WTC11 (cell line): ENCODE data around the gene ESRRA.

Experiments
- CREB1 ChIP-seq: sonication (generic); formaldehyde crosslinking; IDR thresholded peaks from 2 replicates; pipeline ENCODE4 v1.8.0; 2023; ENCODE audit warnings: mild to moderate bottlenecking, missing genetic modification reagents
- CTCF ChIP-seq: fragments of 200-600 bp; IDR thresholded peaks from 2 replicates; pipeline ENCODE4 v1.8.0; 2022; ENCODE audit warnings: antibody characterized with exemption
- ELF4 ChIP-seq: sonication (generic); formaldehyde crosslinking; IDR thresholded peaks from 2 replicates; pipeline ENCODE4 v1.8.1; 2022; ENCODE audit warnings: low read depth, mild to moderate bottlenecking, moderate library complexity, missing genetic modification reagents
- JUN ChIP-seq: sonication (generic); formaldehyde crosslinking; IDR thresholded peaks from 2 replicates; pipeline ENCODE4 v1.8.0; 2023; ENCODE audit warnings: mild to moderate bottlenecking, missing genetic modification reagents
- KAT7 ChIP-seq: sonication (generic); formaldehyde crosslinking; IDR thresholded peaks from 2 replicates; pipeline ENCODE4 v1.8.1; 2023; ENCODE audit warnings: missing genetic modification reagents, mild to moderate bottlenecking, borderline replicate concordance
- NR2C2 ChIP-seq: sonication (generic); formaldehyde crosslinking; IDR thresholded peaks from 2 replicates; pipeline ENCODE4 v1.8.0; 2022; ENCODE audit warnings: mild to moderate bottlenecking, missing genetic modification reagents
- OVOL2 ChIP-seq: fragments of 250-450 bp; sonication (Bioruptor Pico); IDR thresholded peaks from 2 replicates; pipeline ENCODE4 v1.9.0; 2021; ENCODE audit warnings: mild to moderate bottlenecking, borderline replicate concordance
- ZNF263 ChIP-seq: sonication (generic); formaldehyde crosslinking; IDR thresholded peaks from 2 replicates; pipeline ENCODE4 v1.8.1; 2022; ENCODE audit warnings: low read depth, mild to moderate bottlenecking, moderate library complexity, missing genetic modification reagents
- TF ChIP-seq, protein P1 (sequence below): sonication (generic); formaldehyde crosslinking; IDR thresholded peaks from 2 replicates; pipeline ENCODE4 v1.8.1; 2023; ENCODE audit warnings: mild to moderate bottlenecking, missing genetic modification reagents, moderate library complexity
- TF ChIP-seq, protein P2 (sequence below): sonication (generic); formaldehyde crosslinking; IDR thresholded peaks from 2 replicates; pipeline ENCODE4 v1.8.0; 2022; ENCODE audit warnings: mild to moderate bottlenecking, missing genetic modification reagents

DNA sequence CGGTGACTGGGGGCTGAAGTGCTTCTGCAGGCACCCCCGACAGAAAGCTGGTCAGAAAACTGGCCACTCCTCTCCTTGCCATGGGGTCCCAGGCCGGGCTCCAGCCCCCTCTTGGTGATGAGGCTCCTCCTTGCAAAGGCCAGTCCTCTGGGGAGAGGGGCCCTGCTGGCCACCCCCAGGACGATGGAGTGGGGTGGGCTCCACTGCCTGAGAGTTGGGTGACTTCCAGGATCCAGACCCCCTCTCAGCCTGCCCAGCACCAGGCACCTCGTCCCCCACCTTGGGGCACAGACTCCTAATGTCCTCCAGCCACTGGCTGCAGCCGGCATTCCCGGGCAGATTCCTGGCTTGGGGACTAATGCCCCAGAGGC is 53.2 kb downstream of the ESRRA start:
- TF ChIP-seq KAT7 (no peak), JUN (no peak), OVOL2 (CRISPR knock-in tag) (no peak), CREB1 (no peak), ELF4 (no peak), ZNF263 (no peak), CTCF (no peak), NR2C2 (CRISPR knock-in tag) (no peak)
- TF ChIP-seq, protein P1, sequence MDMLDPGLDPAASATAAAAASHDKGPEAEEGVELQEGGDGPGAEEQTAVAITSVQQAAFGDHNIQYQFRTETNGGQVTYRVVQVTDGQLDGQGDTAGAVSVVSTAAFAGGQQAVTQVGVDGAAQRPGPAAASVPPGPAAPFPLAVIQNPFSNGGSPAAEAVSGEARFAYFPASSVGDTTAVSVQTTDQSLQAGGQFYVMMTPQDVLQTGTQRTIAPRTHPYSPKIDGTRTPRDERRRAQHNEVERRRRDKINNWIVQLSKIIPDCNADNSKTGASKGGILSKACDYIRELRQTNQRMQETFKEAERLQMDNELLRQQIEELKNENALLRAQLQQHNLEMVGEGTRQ = no peak
- TF ChIP-seq, protein P2, sequence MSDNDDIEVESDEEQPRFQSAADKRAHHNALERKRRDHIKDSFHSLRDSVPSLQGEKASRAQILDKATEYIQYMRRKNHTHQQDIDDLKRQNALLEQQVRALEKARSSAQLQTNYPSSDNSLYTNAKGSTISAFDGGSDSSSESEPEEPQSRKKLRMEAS (CRISPR knock-in tag) = no peak
